H9 (cell line): ENCODE results near the gene CETN1. TPM values are rescaled to one million over a fixed set of nuclear protein-coding genes. Genes with fewer than 3 reads are reported as not detected.

Experiments
- DNase-seq: peaks from one replicate; pipeline ENCODE4 v3.0.0-alpha.2; 2017
- H2AFZ ChIP-seq: one replicate; pipeline ENCODE4 v1.6.1; 2013; ENCODE audit warnings: mild to moderate bottlenecking, low read length, control low read depth, moderate library complexity
- H2AK5ac ChIP-seq: 2 replicates; pipeline ENCODE4 v1.6.1; 2013; ENCODE audit warnings: low read length, control low read depth, mixed read lengths; ENCODE audit not compliant: insufficient read length
- H2BK120ac ChIP-seq: one replicate; pipeline ENCODE4 v1.6.1; 2013; ENCODE audit warnings: low read depth, mild to moderate bottlenecking, low read length, control low read depth, inconsistent platforms; ENCODE audit not compliant: poor library complexity, severe bottlenecking
- H2BK12ac ChIP-seq: 2 replicates; pipeline ENCODE4 v1.6.1; 2013; ENCODE audit warnings: low read length, control low read depth, mixed read lengths, low read depth; ENCODE audit not compliant: insufficient read length
- H2BK15ac ChIP-seq: 2 replicates; pipeline ENCODE4 v1.6.1; 2013; ENCODE audit warnings: low read depth, low read length, control low read depth
- H2BK20ac ChIP-seq: one replicate; pipeline ENCODE4 v1.6.1; 2013; ENCODE audit warnings: low read depth, mild to moderate bottlenecking, low read length, control low read depth, inconsistent platforms; ENCODE audit not compliant: poor library complexity, severe bottlenecking
- H2BK5ac ChIP-seq: 2 replicates; pipeline ENCODE4 v1.6.1; 2013; ENCODE audit warnings: low read length, control low read depth, mixed read lengths; ENCODE audit not compliant: insufficient read length
- H3K14ac ChIP-seq: 2 replicates; pipeline ENCODE4 v1.6.1; 2013; ENCODE audit warnings: low read length, control low read depth; ENCODE audit not compliant: insufficient read depth
- H3K18ac ChIP-seq: 2 replicates; pipeline ENCODE4 v1.6.1; 2013; ENCODE audit warnings: low read depth, mild to moderate bottlenecking, mixed read lengths, low read length, control low read depth; ENCODE audit not compliant: insufficient read length
- H3K23ac ChIP-seq: 2 replicates; pipeline ENCODE4 v1.6.1; 2013; ENCODE audit warnings: low read length, control low read depth, mixed read lengths, low read depth; ENCODE audit not compliant: insufficient read length
- H3K23me2 ChIP-seq: 2 replicates; pipeline ENCODE4 v1.6.1; 2013; ENCODE audit warnings: low read depth, mild to moderate bottlenecking, mixed read lengths, low read length, control low read depth; ENCODE audit not compliant: insufficient read length, poor library complexity, severe bottlenecking
- H3K27ac ChIP-seq: 2 replicates; pipeline ENCODE4 v1.5.1; 2013; ENCODE audit warnings: low read length, control low read depth, mixed read lengths, low read depth; ENCODE audit not compliant: insufficient read length
- H3K27me3 ChIP-seq: 2 replicates; pipeline ENCODE4 v1.6.1; 2013; ENCODE audit warnings: low read length, control low read depth, inconsistent platforms; ENCODE audit not compliant: insufficient read depth
- H3K4ac ChIP-seq: 2 replicates; pipeline ENCODE4 v1.6.1; 2013; ENCODE audit warnings: low read depth, mild to moderate bottlenecking, control low read depth, inconsistent platforms, low read length, moderate library complexity
- H3K4me1 ChIP-seq: 2 replicates; pipeline ENCODE4 v1.6.1; 2013; ENCODE audit warnings: low read length, control low read depth, inconsistent platforms; ENCODE audit not compliant: insufficient read depth
- H3K4me2 ChIP-seq: 2 replicates; pipeline ENCODE4 v1.6.1; 2013; ENCODE audit warnings: low read length, control low read depth, mixed read lengths; ENCODE audit not compliant: insufficient read length, insufficient read depth
- H3K56ac ChIP-seq: 2 replicates; pipeline ENCODE4 v1.6.1; 2013; ENCODE audit warnings: low read depth, mild to moderate bottlenecking, mixed read lengths, low read length, control low read depth; ENCODE audit not compliant: insufficient read length
- H3K79me1 ChIP-seq: 2 replicates; pipeline ENCODE4 v1.6.1; 2013; ENCODE audit warnings: low read depth, mild to moderate bottlenecking, moderate library complexity, low read length, control low read depth, inconsistent platforms; ENCODE audit not compliant: insufficient read depth, poor library complexity, severe bottlenecking
- H3K79me2 ChIP-seq: 2 replicates; pipeline ENCODE4 v1.6.1; 2013; ENCODE audit warnings: low read length, control low read depth, inconsistent platforms; ENCODE audit not compliant: insufficient read depth
- H3K9ac ChIP-seq: 2 replicates; pipeline ENCODE4 v1.6.1; 2013; ENCODE audit warnings: low read length, control low read depth, mixed read lengths; ENCODE audit not compliant: insufficient read length; ENCODE audit errors: extremely low read depth
- H3K9me3 ChIP-seq: one replicate; pipeline ENCODE4 v1.6.1; 2013; ENCODE audit warnings: low read depth, low read length, inconsistent platforms; ENCODE audit not compliant: control insufficient read depth
- H3T11ph ChIP-seq: one replicate; pipeline ENCODE4 v1.6.1; 2013; ENCODE audit warnings: mild to moderate bottlenecking, low read length, control low read depth, inconsistent platforms
- H4K20me1 ChIP-seq: one replicate; pipeline ENCODE4 v1.6.1; 2013; ENCODE audit not compliant: control insufficient read depth, insufficient read length, insufficient read depth
- H4K5ac ChIP-seq: 2 replicates; pipeline ENCODE4 v1.6.1; 2013; ENCODE audit warnings: low read depth, mild to moderate bottlenecking, mixed read lengths, low read length, control low read depth; ENCODE audit not compliant: insufficient read length
- H4K8ac ChIP-seq: replicated peaks from 2 replicates; pipeline ENCODE4 v1.6.1; 2013; ENCODE audit warnings: low read length, control low read depth, mixed read lengths, low read depth; ENCODE audit not compliant: insufficient read length
- H4K91ac ChIP-seq: 2 replicates; pipeline ENCODE4 v1.6.1; 2013; ENCODE audit warnings: low read depth, mild to moderate bottlenecking, moderate library complexity, mixed read lengths, low read length, control low read depth; ENCODE audit not compliant: insufficient read length
- H3K27ac Mint-ChIP-seq, 3 experiments: 2 replicates in 2 of 3; 3 replicates in 1 of 3; pipeline ENCODE4 v1.8.0; 2020 to 2021; ENCODE audit warnings: mixed read lengths in 3 of 3, mild to moderate bottlenecking in 1 of 3, moderate library complexity in 1 of 3
- H3K27me3 Mint-ChIP-seq: 2 replicates; pipeline ENCODE4 v1.8.0; 2021; ENCODE audit warnings: low read depth, mild to moderate bottlenecking, moderate library complexity, mixed read lengths
- H3K36me3 Mint-ChIP-seq, 3 experiments: 2 replicates in 2 of 3; 3 replicates in 1 of 3; pipeline ENCODE4 v1.8.0; 2020 to 2021; ENCODE audit warnings: low read depth in 3 of 3, mixed read lengths in 3 of 3; ENCODE audit not compliant: insufficient read depth in 1 of 3
- H3K4me1 Mint-ChIP-seq, 2 experiments: 2 replicates each; pipeline ENCODE4 v1.8.0; 2020; ENCODE audit warnings: mixed read lengths in 2 of 2
- H3K4me3 Mint-ChIP-seq, 2 experiments: 2 replicates in 1 of 2; 3 replicates in 1 of 2; pipeline ENCODE4 v1.8.0; 2020 to 2021; ENCODE audit warnings: mild to moderate bottlenecking in 2 of 2, mixed read lengths in 2 of 2, moderate library complexity in 1 of 2
- H3K9me3 Mint-ChIP-seq, 2 experiments: 2 replicates in 1 of 2; 3 replicates in 1 of 2; pipeline ENCODE4 v1.8.0; 2020; ENCODE audit warnings: mild to moderate bottlenecking in 2 of 2, mixed read lengths in 2 of 2, moderate library complexity in 1 of 2
- WGBS: extraction: QIAGEN DNeasy Blood & Tissue Kit; methylation state at CpG from one replicate; pipeline ENCODE4 v1.1.7; 2013; ENCODE audit warnings: missing lambda C conversion rate, low lambda C conversion rate, mixed read lengths; ENCODE audit not compliant: insufficient read length; ENCODE audit errors: extremely low coverage; 5-methylcytosine and 5-hydroxymethylcytosine counted together
- total RNA-seq: library from RNA; stranded (reverse); gene quantifications from 2 replicates; pipeline ENCODE4 v1.2.1, GENCODE V29; 2021
- TF ChIP-seq, protein P1 (sequence below): fragments of 200-600 bp; sonication (generic); conservative IDR thresholded peaks from 3 replicates; pipeline ENCODE4 v1.8.0; 2021; ENCODE audit warnings: antibody characterized with exemption, mild to moderate bottlenecking

CETN1 gene
- total RNA-seq, 1 experiment from 2014 or later, result not detected

DNA sequence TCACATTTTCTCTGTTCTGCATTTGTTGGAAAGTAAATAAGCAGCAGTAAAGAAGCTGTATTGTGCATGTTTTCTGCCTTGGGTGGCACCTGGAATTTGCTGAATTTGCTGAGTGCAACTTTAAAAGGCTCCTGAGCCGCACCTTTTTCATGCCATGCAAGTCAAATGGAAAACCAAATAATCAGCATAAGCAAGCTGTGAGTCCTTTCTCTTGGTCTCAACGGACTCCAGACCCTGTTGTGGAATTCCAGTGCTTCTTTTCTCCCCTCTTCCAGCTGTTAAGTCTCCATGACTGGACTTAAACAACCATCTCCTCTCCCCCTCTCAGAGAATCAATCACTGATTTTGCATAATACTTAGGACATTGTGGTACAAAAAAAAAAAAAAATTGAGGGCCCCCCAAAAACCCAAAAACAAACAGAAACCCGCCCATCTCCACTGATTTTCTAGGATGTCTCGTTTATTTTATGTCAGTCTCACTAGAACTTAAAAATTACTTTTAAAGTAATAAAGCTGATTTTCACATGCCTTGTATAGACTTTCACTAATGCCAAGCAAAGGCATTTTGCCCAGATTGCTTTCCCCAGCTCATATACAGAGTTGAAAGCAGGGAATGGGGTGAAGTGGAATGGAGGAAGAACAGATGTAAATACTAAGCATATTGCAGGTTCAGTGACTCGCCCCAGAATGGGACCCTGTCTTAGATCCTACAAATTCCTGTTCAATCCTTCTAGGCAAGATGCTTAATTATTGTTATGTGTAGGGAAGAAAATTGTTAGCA lies 5.1 kb upstream of the CETN1 start:
- no peak overlapping the region for H3K9ac ChIP-seq
- H3K4me1 ChIP-seq, result peaks cover 10% of the 10 kb centered on the region
- no peak overlapping the region for H2BK5ac ChIP-seq
- peak overlapping the region; percentile 8 for H3K4me2 ChIP-seq
- Mint-ChIP-seq H3K4me1 (peaks cover 47 to 60% of the 10 kb centered on the region in 2 experiments), H3K27ac (peak overlapping the region; percentile 34 to 97 (median 74); a peak in 3 of 7 replicates), H3K9me3 (peaks cover 0 to 3% of the 10 kb centered on the region in 2 experiments; a peak in 3 of 5 replicates), H3K36me3 (peaks cover 0 to 10% (median 0%) of the 10 kb centered on the region in 3 experiments; a peak in 2 of 7 replicates), H3K27me3 (no peaks in the 10 kb centered on the region; the same call in none of the 2 replicates), H3K4me3 (peak overlapping the region in 1 of 2 experiments; percentile 40; a peak in 1 of 5 replicates)
- no peak overlapping the region for H4K5ac ChIP-seq
- DNase-seq, result peak; percentile 42
- H2BK120ac ChIP-seq, result no peak overlapping the region
- H3K79me2 ChIP-seq, result no peaks in the 10 kb centered on the region
- no peak overlapping the region for H2AK5ac ChIP-seq
- H3K27ac ChIP-seq, result peak overlapping the region; percentile 66
- H4K20me1 ChIP-seq, result no peaks in the 10 kb centered on the region
- no peak overlapping the region for H3K18ac ChIP-seq
- no peaks in the 10 kb centered on the region for H3K23me2 ChIP-seq
- H4K91ac ChIP-seq, result no peak overlapping the region
- H2BK20ac ChIP-seq, result no peak overlapping the region
- H3T11ph ChIP-seq, result no peak overlapping the region
- TF ChIP-seq, protein P1, sequence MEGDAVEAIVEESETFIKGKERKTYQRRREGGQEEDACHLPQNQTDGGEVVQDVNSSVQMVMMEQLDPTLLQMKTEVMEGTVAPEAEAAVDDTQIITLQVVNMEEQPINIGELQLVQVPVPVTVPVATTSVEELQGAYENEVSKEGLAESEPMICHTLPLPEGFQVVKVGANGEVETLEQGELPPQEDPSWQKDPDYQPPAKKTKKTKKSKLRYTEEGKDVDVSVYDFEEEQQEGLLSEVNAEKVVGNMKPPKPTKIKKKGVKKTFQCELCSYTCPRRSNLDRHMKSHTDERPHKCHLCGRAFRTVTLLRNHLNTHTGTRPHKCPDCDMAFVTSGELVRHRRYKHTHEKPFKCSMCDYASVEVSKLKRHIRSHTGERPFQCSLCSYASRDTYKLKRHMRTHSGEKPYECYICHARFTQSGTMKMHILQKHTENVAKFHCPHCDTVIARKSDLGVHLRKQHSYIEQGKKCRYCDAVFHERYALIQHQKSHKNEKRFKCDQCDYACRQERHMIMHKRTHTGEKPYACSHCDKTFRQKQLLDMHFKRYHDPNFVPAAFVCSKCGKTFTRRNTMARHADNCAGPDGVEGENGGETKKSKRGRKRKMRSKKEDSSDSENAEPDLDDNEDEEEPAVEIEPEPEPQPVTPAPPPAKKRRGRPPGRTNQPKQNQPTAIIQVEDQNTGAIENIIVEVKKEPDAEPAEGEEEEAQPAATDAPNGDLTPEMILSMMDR, result no peak
- H2AFZ ChIP-seq, result no peak overlapping the region
- no CpG with 5 or more reads among the region's 5 CpGs for WGBS
- H3K23ac ChIP-seq, result no peak overlapping the region
- H3K9me3 ChIP-seq, result no peaks in the 10 kb centered on the region
- H2BK15ac ChIP-seq, result no peak overlapping the region
- no peak overlapping the region for H4K8ac ChIP-seq
- no peak overlapping the region for H2BK12ac ChIP-seq
- no peak overlapping the region for H3K4ac ChIP-seq
- no peak overlapping the region for H3K14ac ChIP-seq
- H3K56ac ChIP-seq, result no peak overlapping the region
- no peaks in the 10 kb centered on the region for H3K27me3 ChIP-seq
- no peaks in the 10 kb centered on the region for H3K79me1 ChIP-seq
